Caco-2 (cell line): ENCODE measurements around the gene ITGB8. TPM values are rescaled to one million over a fixed set of nuclear protein-coding genes. Genes with fewer than 3 reads are reported as not detected.
A peak's percentile ranks its signal among the peaks of the same experiment; 100 is the strongest.

Source experiments
- BruUV-seq: library from RNA; stranded (reverse); fragments of 400-500 nt; replicated peaks from 2 replicates; lab custom pipeline; 2021; lab: Mats Ljungman, UMichigan
- CTCF ChIA-PET: fragments of 300-600 bp; sonication (Branson Sonifier 250); formaldehyde crosslinking; loops from one replicate; lab custom pipeline; 2022; ENCODE audit warnings: antibody characterized with exemption; lab: Charles Lee
- POLR2A ChIA-PET: fragments of 300-600 bp; sonication (Branson Sonifier 250); formaldehyde crosslinking; loops from one replicate; lab custom pipeline; 2022; ENCODE audit warnings: antibody characterized with exemption; lab: Charles Lee
- DNase-seq, 2 experiments: peaks; one replicate each; pipeline versions ENCODE4 v3.0.0 to v3.0.0-alpha.2; 2020 to 2022
- H3K27me3 ChIP-seq: replicated peaks from 2 replicates; pipeline ENCODE4 v1.6.0; 2011; ENCODE audit warnings: low read length; ENCODE audit not compliant: control insufficient read depth, insufficient read depth
- H3K36me3 ChIP-seq: 2 replicates; pipeline ENCODE4 v1.5.1; 2011; ENCODE audit warnings: low read length; ENCODE audit not compliant: control insufficient read depth, insufficient read depth
- H3K4me1 ChIP-seq: fragments of 250-450 bp; sonication (Bioruptor Pico); 2 replicates; pipeline ENCODE4 v1.5.1; 2020; ENCODE audit warnings: mild to moderate bottlenecking
- H3K4me3 ChIP-seq: 2 replicates; pipeline ENCODE4 v1.5.1; 2011; ENCODE audit warnings: low read depth, mild to moderate bottlenecking, control low read depth, low read length
- H3K9me3 ChIP-seq: fragments of 250-450 bp; sonication (Bioruptor Pico); 2 replicates; pipeline ENCODE4 v1.5.1; 2020; ENCODE audit warnings: mild to moderate bottlenecking, moderate library complexity
- H3K27ac Mint-ChIP-seq: one replicate; pipeline ENCODE4 v1.8.0; 2022; ENCODE audit warnings: mixed read lengths; ENCODE audit not compliant: unreplicated experiment
- H3K27me3 Mint-ChIP-seq: one replicate; pipeline ENCODE4 v1.8.0; 2022; ENCODE audit warnings: mixed read lengths; ENCODE audit not compliant: insufficient read depth, unreplicated experiment
- H3K36me3 Mint-ChIP-seq: one replicate; pipeline ENCODE4 v1.8.0; 2022; ENCODE audit warnings: mild to moderate bottlenecking, mixed read lengths; ENCODE audit not compliant: insufficient read depth, unreplicated experiment
- H3K4me1 Mint-ChIP-seq: one replicate; pipeline ENCODE4 v1.8.0; 2022; ENCODE audit warnings: low read depth, mixed read lengths; ENCODE audit not compliant: unreplicated experiment
- H3K4me3 Mint-ChIP-seq: one replicate; pipeline ENCODE4 v1.8.0; 2022; ENCODE audit warnings: mild to moderate bottlenecking, moderate library complexity, mixed read lengths; ENCODE audit not compliant: unreplicated experiment
- H3K9me3 Mint-ChIP-seq: one replicate; pipeline ENCODE4 v1.8.0; 2022; ENCODE audit warnings: mixed read lengths; ENCODE audit not compliant: unreplicated experiment
- intact Hi-C: fragments of 100-400 bp; cut with micrococcal nuclease; formaldehyde crosslinking; loops from one replicate; pipeline ENCODE4 v1.10.0; 2022; ENCODE audit not compliant: unreplicated experiment
- total RNA-seq: library from RNA; stranded (reverse); gene quantifications from 2 replicates; pipeline ENCODE4 v1.2.3, GENCODE V29; 2022
- TF ChIP-seq, protein P1 (sequence below), 2 experiments: fragments of 200-600 bp in 1 of 2; IDR thresholded peaks; 1 replicate in 1 of 2; 2 replicates in 1 of 2; pipeline versions ENCODE4 v1.5.1 to v1.8.0; 2011 to 2022; ENCODE audit warnings: antibody characterized with exemption in 1 of 2, control low read depth in 1 of 2, inconsistent platforms in 1 of 2, low read depth in 1 of 2, low read length in 1 of 2, mild to moderate bottlenecking in 1 of 2, moderate library complexity in 1 of 2; ENCODE audit not compliant: insufficient read depth in 1 of 2, severe bottlenecking in 1 of 2, unreplicated experiment in 1 of 2

The ITGB8 gene
- total RNA-seq, 1 experiment from 2014 or later = 3.2 TPM

DNA sequence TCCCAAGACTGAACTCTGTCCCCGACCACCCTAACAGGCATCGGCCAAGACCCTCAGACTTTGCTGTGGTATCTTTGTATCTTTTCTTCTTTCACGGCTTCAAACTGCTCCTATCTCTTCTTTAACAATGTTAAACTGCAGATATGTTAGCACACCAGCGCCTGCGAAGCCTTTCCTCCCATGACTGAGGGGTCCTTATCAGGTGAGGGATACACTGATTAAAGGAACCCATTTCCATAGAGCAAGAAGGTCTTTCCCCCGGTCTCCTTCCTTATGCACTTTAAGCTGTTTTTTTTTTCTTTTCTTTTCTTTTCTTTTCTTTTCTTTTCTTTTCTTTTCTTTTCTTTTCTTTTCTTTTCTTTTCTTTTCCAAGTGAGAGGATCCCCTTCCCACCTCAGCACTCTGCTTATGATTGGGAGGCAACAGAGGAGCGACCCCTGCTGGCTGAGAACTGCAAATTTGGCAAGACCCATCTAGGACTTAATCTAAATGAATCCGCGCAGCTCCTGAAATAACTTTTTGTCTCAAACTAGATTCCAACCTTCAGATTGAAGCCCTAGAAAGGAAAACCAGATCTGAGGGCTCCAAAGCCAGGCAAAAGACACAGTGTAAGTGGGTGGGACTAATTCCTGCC, 109.9 kb downstream of the ITGB8 start:
- H3K4me3 ChIP-seq = no peak overlapping the region
- Mint-ChIP-seq H3K27ac (no peak overlapping the region), H3K36me3 (no peaks in the 10 kb centered on the region), H3K27me3 (no peaks in the 10 kb centered on the region), H3K4me3 (no peak overlapping the region), H3K4me1 (peaks cover 10% of the 10 kb centered on the region), H3K9me3 (peaks cover 21% of the 10 kb centered on the region)
- DNase-seq = peak; percentile 40 to 47
- peaks cover 10% of the 10 kb centered on the region; the same call in 1 of the 2 replicates for H3K4me1 ChIP-seq
- no peaks in the 10 kb centered on the region for H3K36me3 ChIP-seq
- no peaks in the 10 kb centered on the region for H3K27me3 ChIP-seq
- CTCF ChIA-PET = interaction anchor here (0.6 to 0.7 kb wide), 2 partner anchors 350 to 692 kb away, joined by 3 to 4 read pairs; no protein-coding TSS in a partner anchor
- peaks cover 11% of the 10 kb centered on the region; the same call in 1 of the 2 replicates for H3K9me3 ChIP-seq
- BruUV-seq = no TSS peak
- intact Hi-C loops = no loop called here
- TF ChIP-seq, protein P1, sequence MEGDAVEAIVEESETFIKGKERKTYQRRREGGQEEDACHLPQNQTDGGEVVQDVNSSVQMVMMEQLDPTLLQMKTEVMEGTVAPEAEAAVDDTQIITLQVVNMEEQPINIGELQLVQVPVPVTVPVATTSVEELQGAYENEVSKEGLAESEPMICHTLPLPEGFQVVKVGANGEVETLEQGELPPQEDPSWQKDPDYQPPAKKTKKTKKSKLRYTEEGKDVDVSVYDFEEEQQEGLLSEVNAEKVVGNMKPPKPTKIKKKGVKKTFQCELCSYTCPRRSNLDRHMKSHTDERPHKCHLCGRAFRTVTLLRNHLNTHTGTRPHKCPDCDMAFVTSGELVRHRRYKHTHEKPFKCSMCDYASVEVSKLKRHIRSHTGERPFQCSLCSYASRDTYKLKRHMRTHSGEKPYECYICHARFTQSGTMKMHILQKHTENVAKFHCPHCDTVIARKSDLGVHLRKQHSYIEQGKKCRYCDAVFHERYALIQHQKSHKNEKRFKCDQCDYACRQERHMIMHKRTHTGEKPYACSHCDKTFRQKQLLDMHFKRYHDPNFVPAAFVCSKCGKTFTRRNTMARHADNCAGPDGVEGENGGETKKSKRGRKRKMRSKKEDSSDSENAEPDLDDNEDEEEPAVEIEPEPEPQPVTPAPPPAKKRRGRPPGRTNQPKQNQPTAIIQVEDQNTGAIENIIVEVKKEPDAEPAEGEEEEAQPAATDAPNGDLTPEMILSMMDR (IDR thresholded peaks at IDR 0.05; ENCODE audit: insufficient read depth in 1 of 2, low read depth in 1 of 2, low read length in 1 of 2, severe bottlenecking in 1 of 2, unreplicated experiment in 1 of 2) = peak; percentile 38 to 56
- POLR2A ChIA-PET = no interaction called here

DNA sequence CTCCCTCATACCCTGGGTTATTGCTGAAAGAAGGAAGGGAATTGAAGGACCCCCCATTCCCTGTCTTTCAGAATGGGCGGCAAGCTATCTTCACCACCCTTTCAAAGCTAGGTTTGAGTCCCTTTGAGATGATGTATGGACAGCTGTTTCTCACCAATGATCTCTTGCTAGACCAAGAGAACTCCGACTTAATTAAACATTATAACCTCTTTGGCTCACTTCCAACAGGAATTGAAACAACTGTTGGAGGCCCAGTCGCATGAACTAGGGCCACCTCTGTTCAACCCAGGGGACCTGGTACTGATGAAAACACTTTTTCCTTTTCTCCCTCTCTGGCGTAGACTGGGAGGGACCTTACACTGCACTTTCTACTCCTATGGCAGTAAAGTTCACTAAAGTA, 110.6 kb downstream of the ITGB8 start:
- Histone ChIP-seq H3K36me3 (no peaks in the 10 kb centered on the region), H3K9me3 (peaks cover 11% of the 10 kb centered on the region; the same call in 1 of the 2 replicates), H3K27me3 (no peaks in the 10 kb centered on the region), H3K4me1 (peaks cover 10% of the 10 kb centered on the region; the same call in 1 of the 2 replicates), H3K4me3 (no peak overlapping the region)
- Mint-ChIP-seq H3K9me3 (peaks cover 26% of the 10 kb centered on the region), H3K27ac (no peak overlapping the region), H3K4me1 (peaks cover 10% of the 10 kb centered on the region), H3K36me3 (no peaks in the 10 kb centered on the region), H3K4me3 (no peak overlapping the region), H3K27me3 (no peaks in the 10 kb centered on the region)
- ChIA-PET CTCF (no interaction called here), POLR2A (no interaction called here)
- intact Hi-C loops = no loop called here
- TF ChIP-seq, protein P1 (IDR thresholded peaks at IDR 0.05; ENCODE audit: insufficient read depth in 1 of 2, low read depth in 1 of 2, low read length in 1 of 2, severe bottlenecking in 1 of 2, unreplicated experiment in 1 of 2) = no peak
- BruUV-seq = no TSS peak
- no peak for DNase-seq

DNA sequence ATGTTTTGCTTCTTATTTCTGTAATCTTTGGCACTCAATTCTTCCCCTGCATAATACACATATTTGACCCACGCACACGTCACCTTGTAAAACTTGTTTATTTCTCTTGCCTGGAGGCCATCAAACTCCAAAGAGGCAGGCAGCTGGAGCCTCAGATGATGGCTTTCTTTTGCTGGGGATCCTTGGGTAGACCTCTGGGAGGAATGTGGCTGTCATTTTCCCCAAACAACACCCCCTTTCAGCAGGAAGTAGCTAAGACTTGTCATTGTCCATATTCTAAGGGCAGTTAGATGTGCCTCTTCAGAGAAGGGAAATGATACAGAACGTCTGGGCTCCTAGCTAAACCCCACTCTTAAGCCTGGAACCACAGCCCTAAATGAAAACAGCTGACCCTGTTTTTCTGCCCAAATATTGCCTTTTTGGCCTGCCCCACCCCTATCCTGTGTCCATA, 111.3 kb downstream of the ITGB8 start:
- no peak for DNase-seq
- ChIA-PET POLR2A (no interaction called here), CTCF (no interaction called here)
- peaks cover 10% of the 10 kb centered on the region for H3K4me1 Mint-ChIP-seq
- H3K27me3 Mint-ChIP-seq = no peaks in the 10 kb centered on the region
- TF ChIP-seq, protein P1 (IDR thresholded peaks at IDR 0.05; ENCODE audit: insufficient read depth in 1 of 2, low read depth in 1 of 2, low read length in 1 of 2, severe bottlenecking in 1 of 2, unreplicated experiment in 1 of 2) = no peak
- H3K27me3 ChIP-seq = no peaks in the 10 kb centered on the region
- peaks cover 11% of the 10 kb centered on the region; the same call in 1 of the 2 replicates for H3K9me3 ChIP-seq
- BruUV-seq = no TSS peak
- H3K4me3 ChIP-seq = no peak overlapping the region
- H3K9me3 Mint-ChIP-seq = peaks cover 26% of the 10 kb centered on the region
- intact Hi-C loops = no loop called here
- H3K4me3 Mint-ChIP-seq = no peak overlapping the region
- H3K4me1 ChIP-seq = peaks cover 10% of the 10 kb centered on the region; the same call in 1 of the 2 replicates
- no peaks in the 10 kb centered on the region for H3K36me3 ChIP-seq
- no peaks in the 10 kb centered on the region for H3K36me3 Mint-ChIP-seq
- no peak overlapping the region for H3K27ac Mint-ChIP-seq
